Brain pericyte (primary cell): ENCODE measurements around the gene FAM20C.
"Not testable (repeated sequence)": the region's sequence is repeated elsewhere in the genome, so short reads cannot be mapped to it uniquely, and the experiment has no call there.

Experiments used
- DNase-seq: peaks from one replicate; pipeline ENCODE4 v3.0.0-alpha.2; 2012; ENCODE audit warnings: low read depth, low spot score

The FAM20C gene

DNA sequence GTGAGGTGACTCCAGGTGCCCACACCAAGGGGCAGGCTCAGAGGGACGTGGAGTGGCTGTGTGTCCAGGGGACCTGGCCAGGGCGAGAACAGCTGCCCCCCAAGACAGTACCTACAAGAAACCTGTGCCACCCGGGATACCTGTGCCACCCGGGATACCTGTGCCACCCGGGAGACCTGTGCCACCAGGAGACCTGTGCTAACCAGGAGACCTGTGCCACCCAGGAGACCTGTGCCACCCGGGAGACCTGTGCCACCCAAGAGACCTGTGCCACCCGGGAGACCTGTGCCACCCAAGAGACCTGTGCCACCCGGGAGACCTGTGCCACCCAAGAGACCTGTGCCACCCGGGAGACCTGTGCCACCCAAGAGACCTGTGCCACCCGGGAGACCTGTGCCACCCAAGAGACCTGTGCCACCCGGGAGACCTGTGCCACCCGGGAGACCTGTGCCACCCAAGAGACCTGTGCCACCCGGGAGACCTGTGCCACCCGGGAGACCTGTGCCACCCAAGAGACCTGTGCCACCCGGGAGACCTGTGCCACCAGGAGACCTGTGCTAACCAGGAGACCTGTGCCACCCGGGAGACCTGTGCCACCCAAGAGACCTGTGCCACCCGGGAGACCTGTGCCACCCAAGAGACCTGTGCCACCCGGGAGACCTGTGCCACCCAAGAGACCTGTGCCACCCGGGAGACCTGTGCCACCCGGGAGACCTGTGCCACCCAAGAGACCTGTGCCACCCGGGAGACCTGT, 50.6 kb downstream of the FAM20C start:
- DNase-seq: not testable (repeated sequence)

- DNase-seq: not testable (repeated sequence)
Observed at GRCh38 chr7:243580-243978, 51.2 kb downstream of the FAM20C start.

GRCh38 chr7:244974-245373, 52.6 kb downstream of the FAM20C start:
- no peak for DNase-seq

DNA sequence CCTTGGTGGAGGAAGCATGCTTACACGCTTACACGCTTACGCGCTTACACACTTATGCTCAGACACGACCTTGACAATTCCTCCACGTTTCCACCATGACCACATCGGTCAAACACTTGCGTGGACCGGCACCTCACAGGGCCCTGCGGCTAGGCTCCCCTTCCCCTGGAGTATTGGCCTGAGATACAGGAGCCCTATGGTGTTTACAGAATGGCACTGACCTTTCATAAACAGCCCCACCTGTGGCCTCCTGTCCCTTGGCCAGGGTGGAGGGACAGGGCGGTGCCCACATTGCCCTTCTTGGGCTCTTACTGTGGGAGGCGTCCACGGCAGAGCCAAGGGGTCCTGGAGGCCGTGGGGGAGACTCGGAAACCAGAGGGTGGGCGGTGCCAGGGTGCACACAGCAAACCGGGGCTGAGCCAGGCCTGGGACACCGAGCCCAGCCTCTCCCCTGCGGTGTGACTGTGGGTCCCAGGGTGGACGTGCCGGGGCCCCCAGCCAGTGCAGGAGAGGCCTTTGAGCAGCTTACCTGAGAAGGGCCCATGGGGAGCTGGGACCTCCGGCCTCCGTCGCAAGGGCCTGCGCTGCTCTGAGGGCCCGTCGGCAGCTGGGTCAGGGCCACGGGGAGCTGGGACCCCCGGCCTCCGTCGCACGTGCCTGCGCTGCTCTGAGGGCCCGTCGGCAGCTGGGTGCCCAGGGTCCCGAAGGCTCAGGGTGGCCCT, 53.4 kb downstream of the FAM20C start:
- no peak for DNase-seq

DNA sequence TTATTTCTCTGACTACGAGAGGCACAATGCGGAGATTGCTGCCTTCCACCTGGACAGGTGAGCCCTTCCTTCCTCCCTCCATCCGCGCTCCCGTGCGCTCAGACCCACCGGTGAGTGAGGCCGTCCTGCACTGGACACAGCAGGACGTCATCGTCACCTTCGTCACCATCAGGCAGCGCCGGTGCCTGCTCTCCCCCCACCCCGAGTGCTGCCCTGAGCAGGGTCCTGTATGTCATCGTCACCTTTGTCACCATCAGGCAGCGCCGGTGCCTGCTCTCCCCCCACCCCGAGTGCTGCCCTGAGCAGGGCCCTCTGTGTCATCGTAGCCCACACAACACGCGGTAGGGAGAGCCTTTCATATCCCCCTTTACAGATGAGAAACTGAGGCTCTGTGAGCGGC, 54.1 kb downstream of the FAM20C start:
- DNase-seq: no peak

DNA sequence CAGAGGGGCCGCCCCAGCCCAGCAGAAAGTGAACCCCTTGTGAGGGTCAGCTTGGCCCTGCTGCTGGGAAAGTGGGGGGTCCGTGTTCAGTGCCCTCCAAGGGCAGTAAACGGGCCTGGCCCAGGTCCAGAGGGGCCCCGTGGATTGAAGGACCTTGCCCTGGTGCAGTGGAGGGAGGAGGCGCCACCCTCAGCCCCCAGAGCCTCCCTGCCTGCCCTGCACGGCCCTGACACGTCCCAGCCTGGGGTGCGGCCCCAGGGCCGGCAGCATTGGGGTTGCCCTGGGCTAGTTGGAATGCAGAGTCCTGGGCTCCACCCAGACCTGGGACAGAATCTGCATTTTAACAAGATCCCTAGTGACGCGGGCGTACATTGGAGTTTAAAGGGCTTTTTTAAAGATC, 54.8 kb downstream of the FAM20C start:
- DNase-seq: no peak

GRCh38 chr7:247636-248035, 55.3 kb downstream of the FAM20C start:
- DNase-seq: no peak

GRCh38 chr7:248732-249435, 56.5 kb downstream of the FAM20C start:
- DNase-seq: no peak

GRCh38 chr7:249989-250388, 57.6 kb downstream of the FAM20C start:
- DNase-seq: no peak

DNA sequence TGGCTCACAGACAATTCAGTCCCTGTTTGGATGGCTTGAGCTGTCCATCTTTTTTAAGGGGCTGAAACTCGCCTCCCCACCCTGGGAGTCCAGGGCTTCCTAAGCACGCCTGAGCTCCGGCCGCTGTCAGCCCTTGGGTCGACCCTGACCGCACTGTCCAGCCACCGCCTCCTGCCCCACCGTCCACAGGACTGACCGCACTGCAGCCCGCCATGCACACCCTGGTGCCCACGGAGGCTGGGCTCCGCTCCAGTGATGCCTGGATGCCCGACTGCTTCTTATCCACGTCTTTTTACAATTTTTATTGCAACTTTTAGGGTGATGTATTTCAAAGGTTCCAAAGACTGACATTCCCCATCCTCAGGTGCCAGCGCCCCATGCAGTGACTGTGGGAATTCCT, 58.2 kb downstream of the FAM20C start:
- no peak for DNase-seq

- DNase-seq: no peak
Observed at GRCh38 chr7:251005-251404, 58.6 kb downstream of the FAM20C start.

GRCh38 chr7:251446-252175, 59.2 kb downstream of the FAM20C start:
- DNase-seq: no peak

GRCh38 chr7:252216-252965, 60.0 kb downstream of the FAM20C start:
- DNase-seq: no peak

- no peak for DNase-seq
Observed at GRCh38 chr7:252981-253380, 60.6 kb downstream of the FAM20C start.

GRCh38 chr7:253581-254336, 61.4 kb downstream of the FAM20C start:
- DNase-seq: no peak

- DNase-seq: no peak
Observed at GRCh38 chr7:254337-255037, 62.1 kb downstream of the FAM20C start.

GRCh38 chr7:255038-255435, 62.7 kb downstream of the FAM20C start:
- no peak for DNase-seq

DNA sequence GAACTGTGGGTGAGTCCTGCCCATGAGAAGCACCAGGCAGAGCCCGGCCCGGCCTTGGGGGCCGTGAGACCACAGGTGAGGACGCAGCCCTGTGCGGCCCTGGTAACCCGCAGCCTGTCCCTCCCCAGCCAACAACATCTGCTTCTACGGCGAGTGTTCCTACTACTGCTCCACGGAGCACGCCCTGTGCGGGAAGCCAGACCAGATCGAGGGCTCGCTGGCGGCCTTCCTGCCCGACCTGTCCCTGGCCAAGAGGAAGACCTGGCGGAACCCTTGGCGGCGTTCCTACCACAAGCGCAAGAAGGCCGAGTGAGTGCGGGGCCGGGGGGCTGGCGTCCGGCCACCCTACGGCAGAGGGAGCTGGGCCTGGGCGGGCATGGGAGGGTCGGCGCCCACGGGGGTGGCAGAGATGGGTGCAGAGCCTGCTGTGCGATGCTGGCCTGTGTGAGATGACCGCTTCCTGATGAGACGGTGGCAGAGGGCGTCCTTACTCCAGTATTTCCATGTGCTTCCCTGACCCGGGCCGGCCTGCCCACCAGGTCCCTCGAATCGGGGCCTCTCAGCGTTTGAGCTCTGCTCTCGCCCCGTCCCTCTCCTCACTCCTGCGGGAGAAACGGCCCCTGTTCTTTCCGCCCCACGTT, 63.5 kb downstream of the FAM20C start:
- no peak for DNase-seq

DNA sequence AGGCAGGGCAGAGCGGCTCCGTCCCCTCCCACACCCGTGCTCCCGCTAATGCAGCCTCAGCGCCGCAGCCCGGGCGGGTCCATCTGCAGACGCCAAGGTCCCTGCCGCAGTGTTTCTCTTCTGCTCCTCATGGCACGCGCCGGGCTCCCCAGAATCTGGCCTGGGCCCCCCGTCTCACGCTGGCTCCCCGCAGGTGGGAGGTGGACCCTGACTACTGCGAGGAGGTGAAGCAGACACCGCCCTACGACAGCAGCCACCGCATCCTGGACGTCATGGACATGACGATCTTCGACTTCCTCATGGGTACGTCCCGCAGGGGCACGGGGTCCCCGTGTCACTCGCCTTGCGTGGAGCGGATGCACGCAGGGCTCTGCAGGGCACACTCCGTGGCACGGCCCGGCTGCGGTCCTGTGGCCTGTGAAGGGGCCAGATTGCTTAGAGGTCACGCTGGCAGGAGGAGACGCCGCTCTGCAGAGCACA, 64.1 kb downstream of the FAM20C start:
- no peak for DNase-seq
